IPS-18a (cell line): Measurements from ENCODE around the gene SND1.
"Not testable (repeated sequence)": the region's sequence is repeated elsewhere in the genome, so short reads cannot be mapped to it uniquely, and the experiment has no call there.

Experiments
- H3K27ac ChIP-seq: one replicate; pipeline ENCODE4 v1.5.1; 2013; ENCODE audit warnings: low read length
- H3K27me3 ChIP-seq: one replicate; pipeline ENCODE4 v1.6.1; 2013; ENCODE audit warnings: mild to moderate bottlenecking, low read length; ENCODE audit not compliant: control insufficient read depth, insufficient read depth
- H3K36me3 ChIP-seq: one replicate; pipeline ENCODE4 v1.6.1; 2013; ENCODE audit warnings: low read depth, low read length; ENCODE audit not compliant: control insufficient read depth
- H3K4me1 ChIP-seq: one replicate; pipeline ENCODE4 v1.6.1; 2013; ENCODE audit warnings: low read depth, low read length; ENCODE audit not compliant: control insufficient read depth
- H3K4me3 ChIP-seq: one replicate; pipeline ENCODE4 v1.5.1; 2013; ENCODE audit warnings: low read length
- H3K9ac ChIP-seq: one replicate; pipeline ENCODE4 v1.6.1; 2013; ENCODE audit warnings: mild to moderate bottlenecking, low read length, moderate library complexity
- H3K9me3 ChIP-seq: one replicate; pipeline ENCODE4 v1.6.1; 2013; ENCODE audit warnings: low read depth, low read length; ENCODE audit not compliant: control insufficient read depth

Gene SND1

DNA sequence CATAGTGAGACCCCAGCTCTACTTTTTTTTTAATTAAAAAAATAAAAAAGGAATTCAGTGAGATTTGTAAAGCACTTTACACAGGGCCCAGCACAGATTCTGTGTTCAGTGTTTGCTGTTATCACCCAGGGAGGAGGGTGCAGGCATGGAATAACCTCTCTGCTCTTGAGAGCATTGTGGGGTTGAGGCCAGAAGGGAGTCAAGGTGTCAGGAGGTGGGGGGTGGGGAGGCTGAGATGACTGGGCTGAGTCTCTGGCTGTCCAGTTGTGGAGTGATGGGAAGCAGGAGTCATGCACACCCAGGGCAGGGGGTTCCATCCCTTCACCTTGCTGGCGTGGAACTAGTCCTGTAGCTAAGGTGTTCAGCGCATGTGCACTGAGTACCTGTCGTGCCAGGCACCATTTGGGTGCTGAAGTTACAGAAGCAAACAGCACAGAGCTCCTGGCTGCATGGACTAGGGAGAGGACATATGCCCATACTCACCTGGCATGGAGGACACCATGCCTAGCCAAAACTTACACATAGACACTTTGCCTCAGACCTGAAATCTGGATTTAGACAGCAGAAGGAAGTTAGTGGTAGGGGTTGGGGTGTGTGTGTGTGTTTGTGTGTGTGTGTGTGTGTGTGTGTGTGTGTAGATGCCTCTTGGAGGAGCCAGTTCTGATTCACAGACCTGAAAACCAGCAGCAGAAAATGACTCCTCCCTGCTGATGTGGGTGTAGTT is 448.4 kb downstream of the SND1 start:
- Histone ChIP-seq H3K4me3 (no peak overlapping the region), H3K4me1 (no peaks in the 10 kb centered on the region), H3K27me3 (peaks cover 28% of the 10 kb centered on the region), H3K27ac (no peak overlapping the region), H3K9ac (no peak overlapping the region), H3K36me3 (peaks cover 5% of the 10 kb centered on the region), H3K9me3 (no peaks in the 10 kb centered on the region)

DNA sequence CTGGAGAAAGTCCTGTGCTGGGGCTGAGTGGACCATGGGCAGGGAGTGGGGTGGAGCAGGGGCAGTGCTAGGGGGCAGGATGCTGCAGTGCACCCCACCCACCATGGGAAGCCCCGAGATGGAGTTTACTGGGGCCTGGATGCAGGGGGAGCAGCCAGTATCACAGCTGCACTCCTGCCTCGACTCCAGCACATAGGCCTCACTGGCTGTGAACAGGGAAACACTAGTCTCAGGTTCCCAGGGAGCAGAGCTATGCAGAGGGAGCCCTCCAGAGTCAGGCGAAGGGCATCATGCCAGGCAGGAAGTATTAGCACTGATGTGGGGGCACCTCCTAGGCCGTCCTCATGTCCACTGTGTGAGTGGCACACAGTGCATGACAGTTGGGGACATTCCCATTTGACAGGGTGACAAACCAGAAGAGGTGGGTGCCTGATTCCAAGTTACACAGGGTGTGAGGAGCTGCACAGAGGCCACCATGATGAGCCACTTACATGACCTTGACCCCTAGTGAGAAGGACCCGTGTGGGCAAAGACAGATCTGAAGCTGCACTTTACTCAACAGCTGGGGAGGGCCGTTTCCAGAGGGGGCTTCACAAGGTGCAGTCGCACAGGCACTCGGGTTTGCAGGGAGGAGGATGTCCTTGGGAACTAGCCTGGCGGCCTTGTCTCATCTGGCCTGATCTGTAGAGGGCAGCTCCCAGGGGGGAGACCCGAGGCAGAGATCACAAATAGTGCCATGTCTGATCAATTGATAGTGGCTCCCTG is 449.1 kb downstream of the SND1 start:
- Histone ChIP-seq H3K9ac (no peak overlapping the region), H3K4me3 (no peak overlapping the region), H3K27me3 (peaks cover 35% of the 10 kb centered on the region), H3K27ac (no peak overlapping the region), H3K4me1 (no peaks in the 10 kb centered on the region), H3K9me3 (no peaks in the 10 kb centered on the region), H3K36me3 (no peaks in the 10 kb centered on the region)

GRCh38 chr7:128102490-128103291 is 450.7 kb downstream of the SND1 start:
- Histone ChIP-seq H3K27me3 (peaks cover 35% of the 10 kb centered on the region), H3K4me1 (no peaks in the 10 kb centered on the region), H3K4me3 (no peak overlapping the region), H3K9ac (no peak overlapping the region), H3K9me3 (no peaks in the 10 kb centered on the region), H3K36me3 (no peaks in the 10 kb centered on the region), H3K27ac (no peak overlapping the region)

DNA sequence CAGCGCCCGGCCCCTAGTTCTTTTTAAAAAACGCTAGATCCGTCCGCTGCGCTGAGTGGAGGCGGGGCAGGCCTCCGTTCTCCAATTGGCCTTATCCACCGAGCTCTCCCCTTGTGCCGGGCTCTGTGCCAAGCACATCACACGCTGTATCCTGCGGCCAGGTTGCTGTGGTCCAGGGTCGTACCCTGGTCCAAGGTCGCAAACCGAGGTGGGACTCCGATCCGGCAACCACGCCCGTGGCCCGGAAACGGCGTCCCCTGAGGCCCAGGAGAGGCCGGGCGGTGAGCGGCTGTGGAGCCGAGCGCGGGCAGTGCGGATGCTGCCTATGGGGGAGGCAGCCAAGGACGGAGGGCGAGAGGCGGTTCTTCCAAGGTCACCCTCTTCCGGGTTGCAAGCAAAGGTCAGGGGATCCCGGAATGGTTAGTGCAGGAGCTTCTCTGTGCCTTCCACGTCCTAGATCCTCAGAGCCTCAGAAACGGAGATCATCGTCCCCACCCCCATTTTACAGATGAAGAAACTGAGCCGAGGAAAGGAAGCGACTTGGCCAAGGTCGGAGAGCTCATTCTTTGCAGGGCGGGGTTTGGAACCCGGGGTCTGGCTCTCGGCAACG is 451.6 kb downstream of the SND1 start:
- peaks cover 35% of the 10 kb centered on the region for H3K27me3 ChIP-seq
- no peaks in the 10 kb centered on the region for H3K9me3 ChIP-seq
- no peaks in the 10 kb centered on the region for H3K36me3 ChIP-seq
- H3K27ac ChIP-seq, result no peak overlapping the region
- H3K9ac ChIP-seq, result no peak overlapping the region
- H3K4me3 ChIP-seq, result peak overlapping the region; percentile 45
- H3K4me1 ChIP-seq, result no peaks in the 10 kb centered on the region

DNA sequence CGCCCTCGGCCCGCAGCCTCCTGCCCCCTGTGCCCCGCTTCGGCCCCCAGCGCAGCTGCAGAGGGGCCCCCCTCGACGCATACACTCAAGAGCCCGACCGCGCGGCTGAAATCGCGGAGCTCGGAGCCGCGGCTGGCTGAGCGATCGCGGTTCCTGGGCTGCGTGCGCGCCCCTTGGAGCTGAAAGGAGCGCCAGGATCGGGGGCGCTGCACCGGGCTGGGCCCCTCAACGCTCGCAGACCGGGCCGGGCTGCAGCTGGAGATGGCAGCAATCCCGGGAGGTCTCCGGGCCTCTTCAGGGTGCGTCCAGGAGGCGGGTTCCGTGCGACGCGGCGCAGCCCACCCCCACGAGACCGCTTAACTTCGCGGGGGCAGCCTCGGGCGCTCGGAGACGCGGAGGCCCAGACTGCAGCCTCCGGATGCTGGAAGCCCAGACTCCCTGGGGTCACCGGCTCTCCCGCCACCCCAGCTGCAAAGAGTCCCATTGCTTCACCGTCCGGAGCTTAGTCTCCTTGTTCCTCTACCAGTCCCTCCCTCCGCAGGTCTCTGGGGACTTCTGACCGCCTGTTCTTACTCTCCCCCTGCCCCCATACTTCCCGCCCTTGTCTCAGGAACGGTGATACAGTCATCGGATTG is 452.2 kb downstream of the SND1 start:
- no peaks in the 10 kb centered on the region for H3K9me3 ChIP-seq
- H3K4me3 ChIP-seq, result peak overlapping the region; percentile 45
- no peaks in the 10 kb centered on the region for H3K4me1 ChIP-seq
- H3K27me3 ChIP-seq, result peaks cover 35% of the 10 kb centered on the region
- no peak overlapping the region for H3K9ac ChIP-seq
- no peaks in the 10 kb centered on the region for H3K36me3 ChIP-seq
- no peak overlapping the region for H3K27ac ChIP-seq

- Histone ChIP-seq H3K9ac (no peak overlapping the region), H3K4me1 (no peaks in the 10 kb centered on the region), H3K27me3 (peaks cover 35% of the 10 kb centered on the region), H3K4me3 (no peak overlapping the region), H3K27ac (no peak overlapping the region), H3K36me3 (no peaks in the 10 kb centered on the region), H3K9me3 (no peaks in the 10 kb centered on the region)
Measured at GRCh38 chr7:128105228-128106022, 453.4 kb downstream of the SND1 start.

DNA sequence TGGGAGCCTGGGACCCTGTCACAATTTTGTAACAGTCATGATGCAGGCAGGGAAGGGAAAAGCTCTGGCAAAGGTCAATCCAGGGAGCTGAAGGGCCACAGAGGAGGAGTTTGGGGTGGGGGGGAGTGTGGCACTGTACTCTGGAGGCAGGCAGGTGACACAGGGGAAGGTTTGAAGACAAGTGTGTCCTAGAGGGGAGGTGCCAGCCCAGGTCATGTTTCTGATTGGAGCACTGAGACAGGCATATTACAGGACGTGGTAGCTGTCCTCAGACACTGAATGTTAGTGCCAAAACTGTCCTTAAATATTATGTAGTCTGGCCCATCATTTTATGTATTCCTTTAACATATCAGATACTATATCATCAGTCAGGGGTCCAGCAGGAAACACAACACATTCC is 454.8 kb downstream of the SND1 start:
- no peak overlapping the region for H3K9ac ChIP-seq
- no peaks in the 10 kb centered on the region for H3K4me1 ChIP-seq
- no peak overlapping the region for H3K27ac ChIP-seq
- H3K27me3 ChIP-seq, result peaks cover 35% of the 10 kb centered on the region
- no peaks in the 10 kb centered on the region for H3K9me3 ChIP-seq
- H3K36me3 ChIP-seq, result no peaks in the 10 kb centered on the region
- H3K4me3 ChIP-seq, result no peak overlapping the region

DNA sequence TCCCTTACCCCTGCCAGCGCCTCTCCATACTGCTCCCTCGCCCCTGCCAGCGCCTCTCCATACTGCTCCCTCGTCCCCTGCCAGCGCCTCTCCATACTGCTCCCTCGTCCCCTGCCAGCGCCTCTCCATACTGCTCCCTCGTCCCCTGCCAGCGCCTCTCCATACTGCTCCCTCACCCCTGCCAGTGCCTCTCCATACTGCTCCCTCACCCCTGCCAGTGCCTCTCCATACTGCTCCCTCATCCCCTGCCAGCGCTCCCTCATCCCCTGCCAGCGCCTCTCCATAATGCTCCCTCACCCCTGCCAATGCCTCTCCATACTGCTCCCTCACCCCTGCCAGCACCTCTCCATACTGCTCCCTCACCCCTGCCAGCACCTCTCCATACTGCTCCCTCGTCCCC is 455.5 kb downstream of the SND1 start:
- H3K9ac ChIP-seq, H3K27ac ChIP-seq, H3K4me1 ChIP-seq, H3K36me3 ChIP-seq, H3K4me3 ChIP-seq, H3K9me3 ChIP-seq: not testable (repeated sequence)
- H3K27me3 ChIP-seq, result peaks cover 35% of the 10 kb centered on the region

- Histone ChIP-seq H3K9me3 (no peaks in the 10 kb centered on the region), H3K9ac (no peak overlapping the region), H3K27me3 (peaks cover 30% of the 10 kb centered on the region), H3K4me1 (no peaks in the 10 kb centered on the region), H3K36me3 (no peaks in the 10 kb centered on the region), H3K27ac (no peak overlapping the region), H3K4me3 (no peak overlapping the region)
Measured at GRCh38 chr7:128108129-128108528, 456.1 kb downstream of the SND1 start.

DNA sequence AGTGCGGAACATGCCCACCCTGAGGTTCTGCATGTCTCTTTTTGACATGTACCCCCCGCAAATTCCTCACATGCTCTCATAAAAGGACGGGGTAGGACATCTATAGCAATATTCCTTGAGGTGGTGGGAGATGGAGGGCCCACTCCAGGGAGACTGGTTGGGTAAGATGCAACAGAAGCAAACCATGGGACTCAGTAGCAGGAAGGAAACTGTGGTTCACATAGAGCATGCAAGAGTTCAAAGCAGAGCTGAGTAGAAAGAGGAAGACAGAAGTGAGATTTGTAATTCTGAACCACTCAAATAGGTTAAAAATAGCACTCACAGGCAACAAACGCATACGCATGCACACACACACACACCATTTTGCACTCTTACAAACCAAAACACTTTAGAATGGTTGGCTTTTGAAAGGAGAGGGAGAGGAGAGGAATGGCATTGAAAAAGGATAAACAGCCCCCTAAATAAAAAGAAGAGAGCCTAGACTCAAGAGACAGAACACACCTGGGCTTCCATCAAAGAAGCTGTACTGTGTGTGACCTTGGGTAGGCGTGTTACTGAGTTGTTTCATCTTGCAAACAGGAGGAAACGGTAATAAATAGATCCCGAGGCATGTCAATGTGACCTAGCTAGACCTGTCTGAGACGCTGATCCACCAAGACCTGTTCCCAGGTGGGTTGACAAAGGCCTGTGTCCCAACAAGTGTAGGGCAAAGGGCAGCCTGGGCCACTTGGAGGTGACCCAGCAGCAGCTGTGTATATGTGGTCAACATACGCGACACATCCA is 456.8 kb downstream of the SND1 start:
- H3K36me3 ChIP-seq, result no peaks in the 10 kb centered on the region
- no peak overlapping the region for H3K27ac ChIP-seq
- no peaks in the 10 kb centered on the region for H3K4me1 ChIP-seq
- no peak overlapping the region for H3K4me3 ChIP-seq
- H3K9ac ChIP-seq, result no peak overlapping the region
- no peaks in the 10 kb centered on the region for H3K9me3 ChIP-seq
- peaks cover 23% of the 10 kb centered on the region for H3K27me3 ChIP-seq
